Subcutaneous abdominal adipose tissue (tissue), 5 donors: ENCODE results near the gene CASK.

Experiments
- H3K27ac ChIP-seq: one replicate; pipeline ENCODE4 v1.7.0; 2013; ENCODE audit warnings: low read depth, mild to moderate bottlenecking, inconsistent platforms, low read length, moderate library complexity
- H3K27me3 ChIP-seq, 5 donors: one replicate each; pipeline ENCODE4 v1.7.0; 2013; ENCODE audit warnings: low read length in 5 of 5, inconsistent platforms in 1 of 5; ENCODE audit not compliant: control insufficient read depth in 5 of 5, insufficient read depth in 4 of 5
- H3K36me3 ChIP-seq, 5 donors: one replicate each; pipeline ENCODE4 v1.7.0; 2013; ENCODE audit warnings: low read length in 5 of 5; ENCODE audit not compliant: control insufficient read depth in 5 of 5, insufficient read depth in 5 of 5
- H3K4me1 ChIP-seq, 5 donors: one replicate each; pipeline ENCODE4 v1.7.0; 2013; ENCODE audit warnings: low read length in 5 of 5, mild to moderate bottlenecking in 3 of 5, moderate library complexity in 1 of 5; ENCODE audit not compliant: control insufficient read depth in 5 of 5, insufficient read depth in 5 of 5
- H3K4me3 ChIP-seq, 5 donors: one replicate each; pipeline ENCODE4 v1.7.0; 2013; ENCODE audit warnings: low read length in 5 of 5, low read depth in 1 of 5
- H3K9ac ChIP-seq, 5 donors: one replicate each; pipeline ENCODE4 v1.7.0; 2013; ENCODE audit warnings: low read length in 5 of 5, mild to moderate bottlenecking in 4 of 5, moderate library complexity in 3 of 5
- H3K9me3 ChIP-seq, 5 donors: one replicate each; pipeline ENCODE4 v1.7.0; 2013; ENCODE audit warnings: low read length in 5 of 5; ENCODE audit not compliant: control insufficient read depth in 5 of 5
- donor health status: healthy.
- donor health status: healthy.
- donor health status: healthy.
- donor health status: healthy.
- donor health status: healthy.

Gene CASK, protein sequence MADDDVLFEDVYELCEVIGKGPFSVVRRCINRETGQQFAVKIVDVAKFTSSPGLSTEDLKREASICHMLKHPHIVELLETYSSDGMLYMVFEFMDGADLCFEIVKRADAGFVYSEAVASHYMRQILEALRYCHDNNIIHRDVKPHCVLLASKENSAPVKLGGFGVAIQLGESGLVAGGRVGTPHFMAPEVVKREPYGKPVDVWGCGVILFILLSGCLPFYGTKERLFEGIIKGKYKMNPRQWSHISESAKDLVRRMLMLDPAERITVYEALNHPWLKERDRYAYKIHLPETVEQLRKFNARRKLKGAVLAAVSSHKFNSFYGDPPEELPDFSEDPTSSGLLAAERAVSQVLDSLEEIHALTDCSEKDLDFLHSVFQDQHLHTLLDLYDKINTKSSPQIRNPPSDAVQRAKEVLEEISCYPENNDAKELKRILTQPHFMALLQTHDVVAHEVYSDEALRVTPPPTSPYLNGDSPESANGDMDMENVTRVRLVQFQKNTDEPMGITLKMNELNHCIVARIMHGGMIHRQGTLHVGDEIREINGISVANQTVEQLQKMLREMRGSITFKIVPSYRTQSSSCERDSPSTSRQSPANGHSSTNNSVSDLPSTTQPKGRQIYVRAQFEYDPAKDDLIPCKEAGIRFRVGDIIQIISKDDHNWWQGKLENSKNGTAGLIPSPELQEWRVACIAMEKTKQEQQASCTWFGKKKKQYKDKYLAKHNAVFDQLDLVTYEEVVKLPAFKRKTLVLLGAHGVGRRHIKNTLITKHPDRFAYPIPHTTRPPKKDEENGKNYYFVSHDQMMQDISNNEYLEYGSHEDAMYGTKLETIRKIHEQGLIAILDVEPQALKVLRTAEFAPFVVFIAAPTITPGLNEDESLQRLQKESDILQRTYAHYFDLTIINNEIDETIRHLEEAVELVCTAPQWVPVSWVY

DNA sequence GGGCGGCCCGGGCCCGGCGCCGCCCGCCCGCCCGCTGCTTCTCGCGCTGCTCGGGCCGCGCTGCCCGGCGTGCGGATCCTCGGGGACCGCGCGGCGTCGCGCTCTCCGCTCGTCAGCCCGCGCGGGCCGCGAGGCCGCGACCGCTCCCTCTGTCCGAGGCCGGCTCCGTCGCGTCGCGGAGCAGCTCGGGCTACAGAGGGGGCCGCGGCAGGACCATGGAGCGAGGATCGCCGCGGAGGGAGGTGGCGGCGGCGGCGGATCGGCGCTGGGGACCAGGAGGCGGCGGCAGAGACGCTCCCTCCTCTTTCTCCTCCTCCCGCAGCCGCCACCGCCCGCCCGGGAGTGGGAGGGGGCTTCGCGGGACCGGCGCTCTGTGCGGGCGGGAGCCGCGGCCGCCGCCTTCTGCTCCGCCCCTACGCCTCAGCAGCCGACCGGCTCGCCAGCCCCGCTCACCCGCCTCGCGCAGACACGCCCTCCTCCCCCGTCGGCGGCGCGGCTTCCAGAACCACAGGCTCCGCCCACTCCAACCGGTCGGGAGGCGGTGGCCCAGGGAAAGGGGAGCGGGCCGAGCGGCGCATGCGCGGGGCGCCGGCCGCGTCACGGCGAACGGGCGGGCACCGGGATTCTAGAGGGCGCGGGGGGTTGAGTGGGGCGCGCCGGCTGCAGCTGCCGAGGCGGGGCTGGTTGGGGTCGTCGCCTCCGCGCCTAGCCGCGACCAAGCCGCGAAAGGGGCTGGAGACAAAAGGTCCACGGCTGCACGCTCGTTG, at the start of gene CASK:
Gene CASK (minus strand): TSS at position 344 of the 767 bp plus-strand sequence. CDS start 566 bp downstream, outside the sequence.
- peaks cover 0 to 14% (median 8%) of the 10 kb centered on the region in 5 donors for H3K4me1 ChIP-seq
- H3K4me3 ChIP-seq: peak within 1 kb of the TSS; percentile 73 to 84 (median 76)
- H3K27me3 ChIP-seq: peaks cover 3 to 10% (median 5%) of the 10 kb centered on the region in 5 donors
- H3K36me3 ChIP-seq: no peaks in the 10 kb centered on the region
- H3K9me3 ChIP-seq: peaks cover 0 to 3% (median 0%) of the 10 kb centered on the region in 5 donors
- H3K27ac ChIP-seq: peak within 1 kb of the TSS; percentile 69
- peak within 1 kb of the TSS; percentile 3 to 73 (median 57) for H3K9ac ChIP-seq

DNA sequence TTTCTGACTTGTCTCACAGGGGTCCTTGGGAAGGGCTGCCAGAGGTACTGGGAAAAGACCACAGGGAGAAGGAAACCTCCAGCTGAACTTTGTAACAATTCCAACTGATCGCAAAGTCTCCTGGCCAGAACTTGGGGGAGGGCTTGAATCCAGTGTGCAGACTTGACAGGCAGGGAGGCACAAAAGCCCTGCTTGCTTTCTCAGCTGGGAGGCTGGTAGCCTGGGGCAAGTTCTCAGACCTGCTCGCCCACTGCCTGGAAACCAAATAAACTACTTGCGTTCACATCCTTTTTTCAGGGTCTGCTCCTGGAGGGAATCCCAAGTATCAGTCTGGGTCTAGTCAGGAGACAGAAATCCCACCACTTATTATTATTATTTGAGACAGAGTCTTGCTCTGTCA, 48.0 kb upstream of the CASK start:
- Histone ChIP-seq H3K4me1 (no peaks in the 10 kb centered on the region), H3K27ac (no peak overlapping the region), H3K9ac (no peak overlapping the region), H3K4me3 (no peak overlapping the region), H3K9me3 (no peaks in the 10 kb centered on the region), H3K36me3 (no peaks in the 10 kb centered on the region), H3K27me3 (peaks cover 0 to 12% (median 0%) of the 10 kb centered on the region in 5 donors)

DNA sequence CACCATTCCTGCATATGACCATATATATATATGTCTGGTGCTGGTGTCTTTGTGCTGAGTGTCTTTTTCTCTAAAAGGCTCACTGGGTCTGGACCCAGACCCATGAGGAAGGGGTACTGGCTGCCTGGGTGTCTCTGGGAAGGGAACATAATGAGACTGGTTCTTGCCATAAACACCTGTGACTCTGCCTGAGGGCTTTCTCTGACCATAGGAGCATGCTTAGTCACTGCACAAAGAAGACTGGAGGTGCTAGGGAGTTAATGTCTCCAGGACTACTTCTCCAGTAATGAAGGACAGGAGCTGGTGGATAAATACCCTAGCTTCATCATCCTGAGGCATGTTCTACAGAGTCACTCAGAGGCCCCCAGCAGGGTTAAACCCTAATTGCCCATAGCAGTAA, 47.1 kb upstream of the CASK start:
- Histone ChIP-seq H3K4me3 (no peak overlapping the region), H3K27me3 (peaks cover 0 to 12% (median 0%) of the 10 kb centered on the region in 5 donors), H3K9ac (no peak overlapping the region), H3K9me3 (peaks cover 0 to 2% (median 0%) of the 10 kb centered on the region in 5 donors), H3K4me1 (no peaks in the 10 kb centered on the region), H3K27ac (no peak overlapping the region), H3K36me3 (no peaks in the 10 kb centered on the region)

DNA sequence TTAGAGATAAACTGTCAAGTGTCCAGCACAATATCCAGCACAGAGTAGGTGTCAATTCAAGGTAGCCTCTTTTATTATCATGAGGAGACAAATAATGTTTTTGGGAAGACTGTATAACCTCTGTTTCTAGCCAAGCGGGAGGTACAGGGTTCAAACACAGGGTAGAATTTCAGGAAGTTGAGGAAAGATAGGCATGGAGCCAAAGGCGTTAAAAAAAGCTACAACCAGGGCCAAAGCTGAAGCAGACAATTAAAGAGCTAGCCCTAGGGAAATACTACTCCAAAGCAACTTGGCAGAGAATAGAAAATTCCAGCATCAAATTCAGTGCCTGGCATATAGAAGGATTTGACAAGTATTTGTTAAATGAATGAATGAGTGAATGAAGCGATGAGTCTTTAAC, 40.0 kb upstream of the CASK start:
- Histone ChIP-seq H3K27me3 (peaks cover 0 to 9% (median 0%) of the 10 kb centered on the region in 5 donors), H3K36me3 (no peaks in the 10 kb centered on the region), H3K27ac (no peak overlapping the region), H3K4me1 (no peaks in the 10 kb centered on the region), H3K9me3 (peaks cover 0 to 5% (median 0%) of the 10 kb centered on the region in 5 donors), H3K9ac (no peak overlapping the region), H3K4me3 (no peak overlapping the region)

DNA sequence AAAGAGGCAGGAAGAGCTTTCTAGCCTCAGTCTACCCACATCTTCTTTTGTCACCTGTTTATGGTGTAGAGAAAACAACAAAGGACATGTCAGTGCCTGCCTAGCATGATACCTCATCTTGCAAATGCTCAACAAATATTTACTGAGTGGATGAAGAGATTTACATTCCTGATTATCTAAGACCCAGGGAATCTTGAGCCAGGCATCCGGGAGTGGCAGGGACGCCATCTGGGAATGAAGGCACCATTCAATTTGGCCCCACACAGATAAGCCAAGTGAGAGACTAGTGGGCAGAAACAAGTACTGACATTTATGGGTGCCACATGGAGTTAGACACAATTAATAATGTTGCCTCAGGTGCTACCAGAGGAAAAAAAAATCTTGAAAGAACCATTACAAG, 36.8 kb upstream of the CASK start:
- Histone ChIP-seq H3K36me3 (no peaks in the 10 kb centered on the region), H3K27ac (no peak overlapping the region), H3K4me1 (no peaks in the 10 kb centered on the region), H3K27me3 (peaks cover 0 to 8% (median 2%) of the 10 kb centered on the region in 5 donors), H3K9ac (no peak overlapping the region), H3K4me3 (no peak overlapping the region), H3K9me3 (peaks cover 0 to 1% (median 0%) of the 10 kb centered on the region in 5 donors)

DNA sequence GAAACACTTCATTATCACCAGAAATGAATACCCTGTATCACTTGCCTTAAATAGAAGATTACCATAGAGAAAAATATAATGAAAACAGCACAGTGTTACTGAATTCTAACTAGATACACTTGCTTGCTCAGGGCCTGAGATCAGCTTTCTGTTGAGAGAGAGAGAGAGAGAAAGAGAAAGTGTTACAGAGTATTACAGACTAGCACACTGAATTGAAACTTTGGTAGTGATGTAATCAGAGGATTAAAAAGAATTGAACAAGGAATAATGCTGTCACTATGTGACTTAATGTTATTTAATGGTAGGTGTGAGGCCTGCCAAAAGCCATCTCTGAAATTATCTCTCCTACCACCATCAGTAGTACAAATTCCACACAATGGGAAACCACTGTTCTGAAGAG, 35.5 kb upstream of the CASK start:
- H3K36me3 ChIP-seq: no peaks in the 10 kb centered on the region
- no peaks in the 10 kb centered on the region for H3K9me3 ChIP-seq
- no peak overlapping the region for H3K4me3 ChIP-seq
- H3K4me1 ChIP-seq: no peaks in the 10 kb centered on the region
- H3K27ac ChIP-seq: no peak overlapping the region
- peaks cover 0 to 9% (median 2%) of the 10 kb centered on the region in 5 donors for H3K27me3 ChIP-seq
- no peak overlapping the region for H3K9ac ChIP-seq

DNA sequence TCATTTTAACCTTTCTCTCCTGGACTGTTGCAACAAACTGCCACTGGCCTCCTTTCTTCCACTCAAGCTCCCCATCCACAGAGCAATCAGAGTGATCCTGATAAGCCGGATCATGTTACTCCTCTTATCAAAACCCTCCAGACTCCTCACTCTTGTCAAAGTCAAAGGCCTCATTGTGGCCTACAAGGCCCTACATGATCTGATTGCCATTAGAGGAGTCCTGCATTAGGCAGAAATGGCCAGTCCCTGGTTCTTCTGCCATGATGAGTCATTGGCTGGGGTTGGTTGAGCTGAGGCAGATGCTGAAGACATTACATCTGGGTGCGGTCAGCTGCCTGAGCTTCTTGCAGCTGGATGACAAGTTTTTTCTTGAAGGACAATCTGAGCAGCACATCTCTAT, 32.7 kb upstream of the CASK start:
- no peaks in the 10 kb centered on the region for H3K4me1 ChIP-seq
- H3K4me3 ChIP-seq: no peak overlapping the region
- no peak overlapping the region for H3K9ac ChIP-seq
- H3K9me3 ChIP-seq: no peaks in the 10 kb centered on the region
- peaks cover 0 to 11% (median 2%) of the 10 kb centered on the region in 5 donors for H3K27me3 ChIP-seq
- no peaks in the 10 kb centered on the region for H3K36me3 ChIP-seq
- H3K27ac ChIP-seq: no peak overlapping the region

DNA sequence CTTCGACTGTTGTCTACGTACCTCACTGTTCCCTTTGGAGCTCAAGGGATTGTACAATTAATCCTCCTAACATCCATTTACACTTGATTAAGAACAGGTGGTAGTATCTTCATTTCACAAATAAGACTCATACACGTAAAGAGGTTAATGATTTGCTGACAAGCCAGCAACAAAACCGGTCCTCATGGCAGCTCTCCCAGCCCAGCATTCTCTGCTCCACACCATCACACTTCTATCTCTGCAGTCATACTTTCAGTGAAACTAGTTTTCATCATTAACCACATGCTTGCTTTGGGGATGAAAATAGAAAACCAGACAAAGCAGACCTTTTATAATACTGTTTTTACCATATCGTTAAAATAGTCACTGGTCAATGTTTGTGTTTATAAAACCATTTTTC, 28.7 kb upstream of the CASK start:
- Histone ChIP-seq H3K9ac (no peak overlapping the region), H3K36me3 (no peaks in the 10 kb centered on the region), H3K27me3 (peaks cover 0 to 6% (median 2%) of the 10 kb centered on the region in 5 donors), H3K9me3 (no peaks in the 10 kb centered on the region), H3K27ac (no peak overlapping the region), H3K4me1 (no peaks in the 10 kb centered on the region), H3K4me3 (no peak overlapping the region)

DNA sequence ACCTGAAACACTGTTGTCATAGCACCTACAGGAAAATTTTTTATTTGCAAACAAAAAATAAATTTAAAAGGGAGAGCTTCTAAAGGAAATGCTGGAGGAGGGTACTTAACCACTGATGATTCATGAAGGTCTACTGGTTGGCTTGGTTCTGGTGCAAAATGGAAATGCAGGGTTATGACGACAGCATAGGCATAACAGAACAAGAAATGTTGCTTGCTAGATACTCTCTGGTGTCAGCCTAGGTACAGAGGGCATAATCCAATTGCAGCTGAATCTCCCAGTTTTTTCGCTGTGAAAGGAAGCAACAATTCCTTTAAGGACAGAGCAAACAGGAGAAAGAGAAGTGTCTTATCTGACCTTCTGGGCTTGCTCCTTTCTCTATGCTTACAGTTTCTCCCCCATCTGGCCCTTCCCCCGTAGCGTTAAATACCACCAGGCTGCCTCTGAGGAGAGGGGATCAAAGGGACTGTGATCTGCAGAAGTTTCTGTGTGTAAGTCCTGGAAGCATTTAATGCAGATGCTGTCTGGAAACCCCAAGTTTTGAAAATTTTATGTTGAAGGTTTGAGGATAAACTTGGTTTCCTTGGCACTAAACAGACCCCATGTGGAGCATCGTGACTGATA, 23.7 kb upstream of the CASK start:
- Histone ChIP-seq H3K9me3 (no peaks in the 10 kb centered on the region), H3K36me3 (no peaks in the 10 kb centered on the region), H3K27me3 (peaks cover 0 to 6% (median 3%) of the 10 kb centered on the region in 5 donors), H3K27ac (no peak overlapping the region), H3K4me1 (peaks cover 0 to 2% (median 0%) of the 10 kb centered on the region in 5 donors), H3K4me3 (no peak overlapping the region), H3K9ac (no peak overlapping the region)
